ENCODE data around the gene SMIM23. TPM values are rescaled to one million over a fixed set of nuclear protein-coding genes. Genes with fewer than 3 reads are reported as not detected.

Gene SMIM23
- total RNA-seq, 3 donors from 2014 or later: not detected

DNA sequence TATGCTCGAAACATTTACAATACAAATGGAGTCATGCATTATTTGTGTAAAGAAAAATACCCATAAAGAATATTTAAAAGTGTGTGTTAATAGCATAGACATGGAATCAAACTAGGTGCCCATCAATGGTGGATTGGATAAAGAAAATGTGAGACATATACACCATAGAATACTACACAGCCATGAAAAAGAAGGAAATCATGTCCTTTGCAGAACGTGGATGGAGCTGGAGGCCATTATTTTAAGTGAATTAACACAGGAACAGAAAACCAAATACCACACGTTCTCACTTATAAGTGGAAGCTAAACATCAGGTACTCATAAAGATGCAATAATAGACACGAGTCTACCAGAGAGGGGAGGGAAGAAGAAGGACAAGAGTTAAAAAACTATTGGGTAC is 22.8 kb downstream of the SMIM23 start:
- Histone ChIP-seq H3K4me1 (no peaks in the 10 kb centered on the region), H3K4me3 (no peak overlapping the region), H3K9me3 (peaks cover 13 to 29% of the 10 kb centered on the region in 2 donors), H3K27me3 (peaks cover 0 to 27% of the 10 kb centered on the region in 2 donors), H3K36me3 (no peaks in the 10 kb centered on the region), H3K27ac (no peak overlapping the region)
- intact Hi-C loops (cut with DNase I; ENCODE audit: low total_unique reads): no loop called here
- DNase-seq (ENCODE audit: low spot score in 2 of 2): no peak
- TF ChIP-seq POLR2AphosphoS5 (IDR thresholded peaks at IDR 0.05) (no peak), POLR2A (IDR thresholded peaks at IDR 0.05) (no peak)
- TF ChIP-seq, protein P1, sequence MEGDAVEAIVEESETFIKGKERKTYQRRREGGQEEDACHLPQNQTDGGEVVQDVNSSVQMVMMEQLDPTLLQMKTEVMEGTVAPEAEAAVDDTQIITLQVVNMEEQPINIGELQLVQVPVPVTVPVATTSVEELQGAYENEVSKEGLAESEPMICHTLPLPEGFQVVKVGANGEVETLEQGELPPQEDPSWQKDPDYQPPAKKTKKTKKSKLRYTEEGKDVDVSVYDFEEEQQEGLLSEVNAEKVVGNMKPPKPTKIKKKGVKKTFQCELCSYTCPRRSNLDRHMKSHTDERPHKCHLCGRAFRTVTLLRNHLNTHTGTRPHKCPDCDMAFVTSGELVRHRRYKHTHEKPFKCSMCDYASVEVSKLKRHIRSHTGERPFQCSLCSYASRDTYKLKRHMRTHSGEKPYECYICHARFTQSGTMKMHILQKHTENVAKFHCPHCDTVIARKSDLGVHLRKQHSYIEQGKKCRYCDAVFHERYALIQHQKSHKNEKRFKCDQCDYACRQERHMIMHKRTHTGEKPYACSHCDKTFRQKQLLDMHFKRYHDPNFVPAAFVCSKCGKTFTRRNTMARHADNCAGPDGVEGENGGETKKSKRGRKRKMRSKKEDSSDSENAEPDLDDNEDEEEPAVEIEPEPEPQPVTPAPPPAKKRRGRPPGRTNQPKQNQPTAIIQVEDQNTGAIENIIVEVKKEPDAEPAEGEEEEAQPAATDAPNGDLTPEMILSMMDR (IDR thresholded peaks at IDR 0.05): no peak

- Histone ChIP-seq H3K27ac (no peak overlapping the region), H3K4me3 (no peak overlapping the region), H3K27me3 (peaks cover 0 to 22% of the 10 kb centered on the region in 2 donors), H3K4me1 (no peaks in the 10 kb centered on the region), H3K36me3 (no peaks in the 10 kb centered on the region), H3K9me3 (peaks cover 13 to 29% of the 10 kb centered on the region in 2 donors)
- intact Hi-C loops (cut with DNase I; ENCODE audit: low total_unique reads): no loop called here
- no peak for DNase-seq (ENCODE audit: low spot score in 2 of 2)
- TF ChIP-seq POLR2A (IDR thresholded peaks at IDR 0.05) (no peak), POLR2AphosphoS5 (IDR thresholded peaks at IDR 0.05) (no peak)
- TF ChIP-seq, protein P1 (IDR thresholded peaks at IDR 0.05): no peak
Measured at GRCh38 chr5:171808951-171809350, 23.3 kb downstream of the SMIM23 start.

GRCh38 chr5:171810227-171810626 is 24.6 kb downstream of the SMIM23 start:
- no peak overlapping the region for H3K4me3 ChIP-seq
- no peak for DNase-seq (ENCODE audit: low spot score in 2 of 2)

GRCh38 chr5:171813270-171813669 is 27.7 kb downstream of the SMIM23 start:
- H3K9me3 ChIP-seq: peaks cover 13 to 29% of the 10 kb centered on the region in 2 donors
- intact Hi-C loops (cut with DNase I; ENCODE audit: low total_unique reads): no loop called here
- no peak overlapping the region for H3K4me3 ChIP-seq
- TF ChIP-seq, protein P1 (IDR thresholded peaks at IDR 0.05): no peak
- no peak for TF ChIP-seq POLR2A (IDR thresholded peaks at IDR 0.05)
- no peak for TF ChIP-seq POLR2AphosphoS5 (IDR thresholded peaks at IDR 0.05)
- no peaks in the 10 kb centered on the region for H3K27me3 ChIP-seq
- H3K27ac ChIP-seq: no peak overlapping the region
- no peak for DNase-seq (ENCODE audit: low spot score in 2 of 2)
- H3K4me1 ChIP-seq: no peaks in the 10 kb centered on the region
- no peaks in the 10 kb centered on the region for H3K36me3 ChIP-seq

More at GRCh38 chr5:171810227-171810626, 24.6 kb downstream of the SMIM23 start:
- Histone ChIP-seq H3K4me1 (no peaks in the 10 kb centered on the region), H3K27me3 (peaks cover 0 to 18% of the 10 kb centered on the region in 2 donors), H3K36me3 (no peaks in the 10 kb centered on the region), H3K27ac (no peak overlapping the region), H3K9me3 (peaks cover 13 to 29% of the 10 kb centered on the region in 2 donors)
- intact Hi-C loops (cut with DNase I; ENCODE audit: low total_unique reads): no loop called here
- TF ChIP-seq POLR2AphosphoS5 (IDR thresholded peaks at IDR 0.05) (no peak), POLR2A (IDR thresholded peaks at IDR 0.05) (no peak)
- TF ChIP-seq, protein P1 (IDR thresholded peaks at IDR 0.05): no peak

DNA sequence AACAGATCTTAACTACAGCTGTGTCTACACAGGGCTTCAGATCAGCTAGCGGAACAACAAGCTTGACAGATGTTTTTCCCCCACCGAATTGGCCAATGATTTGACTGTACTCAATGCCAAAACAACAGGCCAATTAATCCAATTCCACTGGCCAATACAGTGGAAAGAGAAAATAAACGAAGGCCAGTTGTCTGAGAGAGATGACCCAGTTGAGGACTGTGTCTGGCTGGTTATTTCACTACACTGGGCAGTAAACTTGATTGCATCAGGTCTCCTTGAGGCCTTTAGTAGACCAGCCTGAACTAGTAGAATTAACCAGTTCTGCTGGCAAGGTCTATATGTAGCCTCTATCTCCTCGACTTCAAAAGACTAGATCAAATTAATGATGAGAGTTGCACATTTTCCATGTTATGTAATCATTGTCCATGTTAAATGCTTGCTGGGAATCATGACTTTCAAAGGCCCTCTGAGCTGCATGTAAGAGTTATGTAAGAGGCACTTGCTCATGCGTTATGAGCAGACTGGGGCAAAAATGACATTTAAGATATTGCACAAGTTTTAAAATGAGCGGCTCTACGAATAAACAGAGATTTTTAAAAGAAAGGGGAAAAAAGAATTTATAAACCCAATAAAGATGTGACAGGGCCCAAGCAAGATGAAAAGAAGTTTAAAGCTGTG is 28.3 kb downstream of the SMIM23 start:
- TF ChIP-seq, protein P1 (IDR thresholded peaks at IDR 0.05): no peak
- TF ChIP-seq POLR2AphosphoS5 (IDR thresholded peaks at IDR 0.05): no peak
- no peak for TF ChIP-seq POLR2A (IDR thresholded peaks at IDR 0.05)
- intact Hi-C loops (cut with DNase I; ENCODE audit: low total_unique reads): no loop called here

More for the DNA sequence above, 28.3 kb downstream of the SMIM23 start:
- Histone ChIP-seq H3K9me3 (peaks cover 13 to 29% of the 10 kb centered on the region in 2 donors), H3K27me3 (no peaks in the 10 kb centered on the region), H3K4me1 (no peaks in the 10 kb centered on the region), H3K36me3 (no peaks in the 10 kb centered on the region), H3K4me3 (no peak overlapping the region), H3K27ac (no peak overlapping the region)
- DNase-seq (ENCODE audit: low spot score in 2 of 2): no peak

Measured in breast epithelium (tissue), 4 donors.